K562 (cell line): Measurements from ENCODE around the gene KCTD18. TPM values are rescaled to one million over a fixed set of nuclear protein-coding genes. Genes with fewer than 3 reads are reported as not detected.

Source experiments
- BRD4 ChIP-seq: fragments of 200-600 bp; sonication (generic); IDR thresholded peaks from 2 replicates; pipeline ENCODE4 v1.6.1; 2017; ENCODE audit warnings: inconsistent platforms
- CBX1 ChIP-seq: sonication (generic); IDR thresholded peaks from 2 replicates; pipeline ENCODE4 v1.6.1; 2016; ENCODE audit warnings: antibody characterized with exemption, low read depth, mild to moderate bottlenecking
- E2F3 ChIP-seq: fragments of 250-450 bp; sonication (Bioruptor Pico); IDR thresholded peaks from 2 replicates; pipeline ENCODE4 v1.4.0; 2020; ENCODE audit warnings: mild to moderate bottlenecking
- EHMT2 ChIP-seq: fragments of 450-650 bp; IDR thresholded peaks from 2 replicates; pipeline ENCODE4 v1.6.1; 2018; ENCODE audit warnings: antibody characterized with exemption
- HEY1 ChIP-seq: fragments of 250-450 bp; sonication (Bioruptor Pico); IDR thresholded peaks from 2 replicates; pipeline ENCODE4 v1.5.0; 2020; ENCODE audit warnings: mild to moderate bottlenecking, moderate library complexity, borderline replicate concordance
- HMG20A ChIP-seq: fragments of 450-650 bp; formaldehyde crosslinking; conservative IDR thresholded peaks from 2 replicates; pipeline ENCODE4 v1.4.0; 2020; ENCODE audit warnings: mild to moderate bottlenecking, mixed read lengths
- HNRNPUL1 ChIP-seq: fragments of 200-400 bp; formaldehyde crosslinking; IDR thresholded peaks from 2 replicates; pipeline ENCODE4 v1.6.1; 2017; ENCODE audit warnings: low read length
- IRF9 ChIP-seq: fragments of 450-650 bp; IDR thresholded peaks from 2 replicates; pipeline ENCODE4 v1.6.1; 2016; ENCODE audit warnings: missing biosample characterization, missing genetic modification characterization
- KDM5B ChIP-seq: fragments of 200-600 bp; sonication (generic); IDR thresholded peaks from 2 replicates; pipeline ENCODE4 v1.6.1; 2012; ENCODE audit warnings: low read depth, mild to moderate bottlenecking, moderate library complexity, low read length, control low read depth, inconsistent platforms; ENCODE audit not compliant: insufficient replicate concordance
- MYC ChIP-seq, 2 experiments: fragments of 250-450 bp in 1 of 2; sonication (Bioruptor Pico) in 1 of 2; IDR thresholded peaks; 2 replicates each; pipeline versions ENCODE4 v1.5.1 to v1.6.1; 2012 to 2021; ENCODE audit warnings: low read depth in 2 of 2, borderline replicate concordance in 1 of 2, improper control_type of control experiment in 1 of 2, low read length in 1 of 2, mild to moderate bottlenecking in 1 of 2, moderate library complexity in 1 of 2
- NCOA2 ChIP-seq, 2 experiments: fragments of 450-650 bp; IDR thresholded peaks; 2 replicates each; pipeline ENCODE4 v1.6.1; 2018; ENCODE audit warnings: mild to moderate bottlenecking in 2 of 2, moderate library complexity in 1 of 2; ENCODE audit not compliant: partially characterized antibody in 2 of 2
- NFE2 ChIP-seq: IDR thresholded peaks from 2 replicates; pipeline ENCODE4 v1.6.1; 2014; ENCODE audit warnings: antibody characterized with exemption, low read depth
- POLR2AphosphoS5 ChIP-seq: IDR thresholded peaks from 2 replicates; pipeline ENCODE4 v1.6.1; 2011; ENCODE audit warnings: mild to moderate bottlenecking, low read depth, low read length, moderate library complexity; ENCODE audit not compliant: control insufficient read depth, insufficient read depth
- RBM22 ChIP-seq: fragments of 200-400 bp; formaldehyde crosslinking; IDR thresholded peaks from 2 replicates; pipeline ENCODE4 v1.6.1; 2018; ENCODE audit warnings: low read length, low read depth; ENCODE audit not compliant: poor library complexity, severe bottlenecking
- SAFB ChIP-seq: fragments of 200-400 bp; formaldehyde crosslinking; IDR thresholded peaks from 2 replicates; pipeline ENCODE4 v1.6.1; 2017; ENCODE audit warnings: low read depth, low read length, borderline replicate concordance
- SIN3B ChIP-seq: fragments of 450-650 bp; IDR thresholded peaks from 2 replicates; pipeline ENCODE4 v1.6.1; 2017; ENCODE audit warnings: low read depth, mild to moderate bottlenecking, moderate library complexity
- SREBF2 ChIP-seq: sonication (generic); formaldehyde crosslinking; IDR thresholded peaks from 2 replicates; pipeline ENCODE4 v1.4.0; 2020; ENCODE audit warnings: mild to moderate bottlenecking, missing genetic modification reagents
- ZBED1 ChIP-seq: IDR thresholded peaks from 2 replicates; pipeline ENCODE4 v1.6.1; 2014
- ZEB2 ChIP-seq: fragments of 450-650 bp; IDR thresholded peaks from 2 replicates; pipeline ENCODE4 v1.6.1; 2016
- ZNF140 ChIP-seq: fragments of 250-450 bp; sonication (Bioruptor Pico); IDR thresholded peaks from 2 replicates; pipeline ENCODE4 v1.8.0; 2021; ENCODE audit warnings: moderate library complexity, mild to moderate bottlenecking, inconsistent platforms
- ZNF175 ChIP-seq: fragments of 200-800 bp; sonication (Bioruptor generic); IDR thresholded peaks from 2 replicates; pipeline ENCODE4 v1.6.1; 2016; ENCODE audit warnings: low read depth, mild to moderate bottlenecking, missing genetic modification characterization, missing compliant biosample characterization
- ZNF263 ChIP-seq: sonication (generic); formaldehyde crosslinking; IDR thresholded peaks from 2 replicates; pipeline ENCODE4 v1.8.0; 2022; ENCODE audit warnings: mild to moderate bottlenecking, missing genetic modification reagents, borderline replicate concordance
- ZNF274 ChIP-seq: IDR thresholded peaks from 2 replicates; pipeline ENCODE4 v1.6.1; 2011; ENCODE audit warnings: low read depth, mild to moderate bottlenecking, low read length, moderate library complexity, borderline replicate concordance
- ZNF3 ChIP-seq: fragments of 250-450 bp; sonication (Bioruptor Pico); IDR thresholded peaks from 2 replicates; pipeline ENCODE4 v1.5.0; 2021; ENCODE audit warnings: mild to moderate bottlenecking, moderate library complexity
- ZNF780A ChIP-seq: fragments of 250-450 bp; sonication (Bioruptor Pico); IDR thresholded peaks from 2 replicates; pipeline ENCODE4 v1.5.0; 2021; ENCODE audit warnings: mild to moderate bottlenecking
- ZSCAN32 ChIP-seq: fragments of 450-650 bp; formaldehyde crosslinking; IDR thresholded peaks from 2 replicates; pipeline ENCODE4 v1.4.0; 2020; ENCODE audit warnings: mild to moderate bottlenecking, moderate library complexity
- polyA plus RNA-seq, 8 experiments: library from polyadenylated mRNA; depleted of rRNA in 4 of 8; stranded (reverse) in 5 of 8; unstranded in 3 of 8; fragments of >200 nt; fragmentation: Nextera tagmentation in 2 of 8; fragmentation: Illumina TruSeq in 1 of 8; extraction: Ambion mirVana in 2 of 8; extraction: Trizol in 1 of 8; gene quantifications; 2 replicates each; pipeline versions ENCODE4 v1.2.1 to v1.2.3, GENCODE V29; 2011 to 2014; ENCODE audit warnings: inconsistent platforms in 1 of 8, missing spikeins in 1 of 8
- total RNA-seq, 7 experiments: library from RNA; depleted of rRNA in 6 of 7; stranded (reverse); fragments of >200 nt in 6 of 7; fragmentation: Illumina TruSeq in 2 of 7; extraction: Trizol in 2 of 7; gene quantifications; 2 replicates each; pipeline versions ENCODE4 v1.2.1 to v1.2.3, GENCODE V29; 2011 to 2021; ENCODE audit warnings: low replicate concordance in 1 of 7
- TF ChIP-seq, protein P1 (sequence below): fragments of 450-650 bp; formaldehyde crosslinking; IDR thresholded peaks from 2 replicates; pipeline ENCODE4 v1.4.0; 2020; ENCODE audit warnings: mild to moderate bottlenecking, moderate library complexity

The KCTD18 gene
- total and polyA plus RNA-seq, 9 of the 15 experiments (the other 6 are each of a cell fraction or from before 2014, with no cell fraction given): 0.39 to 5.4 (median 3.8) TPM

DNA sequence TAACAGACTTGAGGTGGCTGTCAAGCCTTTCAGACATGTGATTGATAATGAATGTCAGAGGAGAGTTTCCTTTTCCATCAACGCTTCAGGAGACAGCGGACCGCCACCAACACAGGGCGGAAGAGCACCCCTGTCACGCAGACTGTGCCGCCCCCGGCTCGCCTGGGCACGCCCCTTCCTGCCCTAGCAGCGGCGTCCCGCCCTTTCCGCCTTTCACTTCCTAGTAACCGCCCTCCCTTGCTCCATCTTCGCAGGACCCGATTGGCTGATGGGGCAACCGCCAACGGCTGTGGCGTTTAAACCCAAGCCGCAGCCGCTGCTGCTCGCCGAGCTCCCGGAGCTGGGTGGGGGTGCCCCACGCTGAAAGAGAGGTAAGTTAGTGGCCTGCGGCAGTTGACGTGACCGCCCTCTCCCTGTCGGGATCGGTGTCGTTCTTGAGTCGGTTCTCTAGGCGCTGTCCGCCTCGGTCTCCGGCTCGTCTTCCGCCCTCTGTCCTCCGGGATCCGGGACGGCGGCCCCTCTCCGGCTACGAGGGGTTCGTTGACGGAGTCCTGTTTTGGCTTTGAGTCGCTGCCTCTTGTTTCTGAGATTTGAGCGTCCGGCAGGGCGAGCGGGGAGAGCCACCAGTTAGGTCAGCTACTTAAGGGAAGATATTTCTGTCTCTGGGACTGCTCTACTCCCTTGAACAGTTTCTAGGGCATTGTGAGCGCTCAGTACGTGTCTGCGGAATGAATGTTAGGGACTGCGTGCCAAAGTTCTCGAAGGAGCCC is 16.2 kb upstream of the KCTD18 start, which contains the start of gene SGO2 (continued):
- no peak for TF ChIP-seq IRF9
- no peak for TF ChIP-seq ZNF263 (CRISPR knock-in tag)
- TF ChIP-seq NCOA2 (IDR thresholded peaks at IDR 0.05; ENCODE audit: partially characterized antibody in 2 of 2): no peak
- no peak for TF ChIP-seq ZEB2
- TF ChIP-seq BRD4: no peak
- no peak for TF ChIP-seq SREBF2
- no peak for TF ChIP-seq NFE2
- no peak for TF ChIP-seq SAFB
- TF ChIP-seq ZNF3 (CRISPR knock-in tag): no peak
- no peak for TF ChIP-seq ZNF140 (CRISPR knock-in tag)
- no peak for TF ChIP-seq RBM22
- TF ChIP-seq EHMT2: peak; percentile 65
- peak; percentile 72; the same call in 1 of the 2 replicates for TF ChIP-seq SIN3B
- 0 out of 2 replicates have a peak, but pooled peaks have one; percentile 41 for TF ChIP-seq E2F3 (CRISPR knock-in tag)
- TF ChIP-seq POLR2AphosphoS5: peak; percentile 59
- TF ChIP-seq, protein P1, sequence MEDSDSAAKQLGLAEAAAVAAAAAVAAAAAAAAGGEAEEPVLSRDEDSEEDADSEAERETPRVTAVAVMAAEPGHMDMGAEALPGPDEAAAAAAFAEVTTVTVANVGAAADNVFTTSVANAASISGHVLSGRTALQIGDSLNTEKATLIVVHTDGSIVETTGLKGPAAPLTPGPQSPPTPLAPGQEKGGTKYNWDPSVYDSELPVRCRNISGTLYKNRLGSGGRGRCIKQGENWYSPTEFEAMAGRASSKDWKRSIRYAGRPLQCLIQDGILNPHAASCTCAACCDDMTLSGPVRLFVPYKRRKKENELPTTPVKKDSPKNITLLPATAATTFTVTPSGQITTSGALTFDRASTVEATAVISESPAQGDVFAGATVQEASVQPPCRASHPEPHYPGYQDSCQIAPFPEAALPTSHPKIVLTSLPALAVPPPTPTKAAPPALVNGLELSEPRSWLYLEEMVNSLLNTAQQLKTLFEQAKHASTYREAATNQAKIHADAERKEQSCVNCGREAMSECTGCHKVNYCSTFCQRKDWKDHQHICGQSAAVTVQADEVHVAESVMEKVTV (CRISPR knock-in tag): no peak
- no peak for TF ChIP-seq HMG20A (CRISPR knock-in tag)
- TF ChIP-seq ZNF175 (CRISPR knock-in tag): no peak
- no peak for TF ChIP-seq ZBED1
- TF ChIP-seq ZNF274: no peak
- peak; percentile 69 for TF ChIP-seq KDM5B
- 0 out of 2 replicates have a peak, but pooled peaks have one; percentile 38 for TF ChIP-seq MYC (IDR thresholded peaks at IDR 0.05; ENCODE audit: low read depth, low read length)
- no peak for TF ChIP-seq MYC (CRISPR knock-in tag; IDR thresholded peaks at IDR 0.05; ENCODE audit: borderline replicate concordance, low read depth)
- TF ChIP-seq CBX1: no peak; the same call in none of the 2 replicates
- TF ChIP-seq ZSCAN32: no peak
- TF ChIP-seq ZNF780A (CRISPR knock-in tag): no peak
- TF ChIP-seq HNRNPUL1: no peak
- no peak for TF ChIP-seq HEY1 (CRISPR knock-in tag)
